A549 (cell line): ENCODE data around the gene ADAM12. TPM values are rescaled to one million over a fixed set of nuclear protein-coding genes. Genes with fewer than 3 reads are reported as not detected.

ENCODE experiments used
- ATAC-seq, 2 experiments: fragments of 200-7000 bp in 1 of 2; fragments of >200 bp in 1 of 2; cut with Nextera tagmentation in 1 of 2; cut with Tn5 transposase in 1 of 2; 3 replicates each; pipeline versions ENCODE4 v1.8.0 to v1.9.1; 2018 to 2020; ENCODE audit warnings: mild to moderate bottlenecking in 1 of 2, moderate library complexity in 1 of 2
- CTCF ChIA-PET: fragments of 300-600 bp; sonication (Branson Sonifier 250); formaldehyde crosslinking; extraction: SDS; loops from one replicate; lab custom pipeline; 2021; ENCODE audit warnings: antibody characterized with exemption, inconsistent platforms; lab: Yijun Ruan, JAX
- POLR2A ChIA-PET: fragments of 350-600 bp; formaldehyde crosslinking; extraction: SDS; loops from one replicate; lab custom pipeline; 2021; ENCODE audit warnings: antibody characterized with exemption, inconsistent platforms; lab: Yijun Ruan, JAX
- DNase-seq, 2 experiments: peaks; one replicate each; pipeline versions ENCODE4 v3.0.0 to v3.0.0-alpha.2; 2011 to 2016; ENCODE audit warnings: low read depth in 1 of 2, low spot score in 1 of 2
- FAIRE-seq: peaks from 2 replicates; lab custom pipeline; 2011; peaks lifted over from hg19 to GRCh38; lab: Jason Lieb, UNC
- H3K27ac ChIP-seq, 2 experiments: fragments of >200 bp; sonication (Bioruptor Twin); formaldehyde crosslinking; 3 replicates each; pipeline ENCODE4 v1.5.1; 2016 to 2017
- H3K4me1 ChIP-seq: fragments of >200 bp; sonication (Bioruptor Twin); formaldehyde crosslinking; 3 replicates; pipeline ENCODE4 v1.6.1; 2016
- H3K4me2 ChIP-seq: fragments of >200 bp; sonication (Bioruptor Twin); formaldehyde crosslinking; 3 replicates; pipeline ENCODE4 v1.6.1; 2016
- H3K4me3 ChIP-seq: fragments of >200 bp; sonication (Bioruptor Twin); formaldehyde crosslinking; 3 replicates; pipeline ENCODE4 v1.5.1; 2016
- H3K9me3 ChIP-seq: fragments of >200 bp; sonication (Bioruptor Twin); formaldehyde crosslinking; 3 replicates; pipeline ENCODE4 v1.6.1; 2016
- BHLHE40 ChIP-seq: IDR thresholded peaks from 2 replicates; pipeline ENCODE4 v1.6.1; 2012; ENCODE audit warnings: low read depth, low read length, inconsistent platforms
- CEBPB ChIP-seq, 2 experiments: fragments of >200 bp in 1 of 2; sonication (Bioruptor Twin) in 1 of 2; formaldehyde crosslinking in 1 of 2; IDR thresholded peaks; 2 replicates each; pipeline ENCODE4 v1.6.1; 2012 to 2016
- CHD2 ChIP-seq: fragments of 150-350 bp; IDR thresholded peaks from 2 replicates; pipeline ENCODE4 v1.6.1; 2014; ENCODE audit warnings: low read length; ENCODE audit not compliant: partially characterized antibody
- CHD4 ChIP-seq: fragments of 200-600 bp; sonication (generic); IDR thresholded peaks from 2 replicates; pipeline ENCODE4 v1.6.1; 2016; ENCODE audit warnings: antibody characterized with exemption, mild to moderate bottlenecking, borderline replicate concordance
- EHMT2 ChIP-seq: fragments of 200-600 bp; sonication (generic); IDR thresholded peaks from 2 replicates; pipeline ENCODE4 v1.6.1; 2016; ENCODE audit warnings: antibody characterized with exemption, low read depth, mild to moderate bottlenecking, moderate library complexity
- HDAC2 ChIP-seq: fragments of 200-600 bp; sonication (generic); IDR thresholded peaks from 2 replicates; pipeline ENCODE4 v1.6.1; 2016
- JUNB ChIP-seq: fragments of >200 bp; sonication (Bioruptor Twin); formaldehyde crosslinking; IDR thresholded peaks from 2 replicates; pipeline ENCODE4 v1.6.1; 2016
- MAFK ChIP-seq: fragments of 450-650 bp; IDR thresholded peaks from 2 replicates; pipeline ENCODE4 v1.6.1; 2014; ENCODE audit not compliant: partially characterized antibody
- MYC ChIP-seq: IDR thresholded peaks from 2 replicates; pipeline ENCODE4 v1.6.1; 2012; ENCODE audit warnings: mild to moderate bottlenecking, inconsistent platforms, low read length, improper control_type of control experiment, borderline replicate concordance
- NFE2L2 ChIP-seq: fragments of 150-350 bp; conservative IDR thresholded peaks from 2 replicates; pipeline ENCODE4 v1.6.1; 2014; ENCODE audit warnings: low read length
- NR3C1 ChIP-seq: fragments of >200 bp; sonication (Bioruptor Twin); formaldehyde crosslinking; IDR thresholded peaks from 3 replicates; pipeline ENCODE4 v1.6.1; 2017
- PHF8 ChIP-seq: fragments of 200-600 bp; sonication (generic); IDR thresholded peaks from 2 replicates; pipeline ENCODE4 v1.6.1; 2016; ENCODE audit warnings: low read depth, mild to moderate bottlenecking, antibody characterized with exemption, moderate library complexity, borderline replicate concordance
- POLR2A ChIP-seq: IDR thresholded peaks from 2 replicates; pipeline ENCODE4 v1.6.1; 2012; ENCODE audit warnings: mild to moderate bottlenecking, low read length
- RCOR1 ChIP-seq: fragments of 150-350 bp; IDR thresholded peaks from 2 replicates; pipeline ENCODE4 v1.6.1; 2014; ENCODE audit warnings: antibody characterized with exemption, low read length, low read depth
- SMC3 ChIP-seq: fragments of >200 bp; sonication (Bioruptor Twin); formaldehyde crosslinking; IDR thresholded peaks from 3 replicates; pipeline ENCODE4 v1.6.1; 2018; ENCODE audit warnings: inconsistent platforms
- ZSCAN20 ChIP-seq: fragments of 250-450 bp; sonication (Bioruptor Pico); IDR thresholded peaks from 2 replicates; pipeline ENCODE4 v1.8.0; 2022; ENCODE audit warnings: mild to moderate bottlenecking, moderate library complexity
- WGBS: methylation state at CpG from one replicate; pipeline ENCODE4 v1.1.6; 2017; ENCODE audit errors: missing lambda C conversion rate; 5-methylcytosine and 5-hydroxymethylcytosine counted together
- polyA plus RNA-seq, 4 experiments: library from polyadenylated mRNA; depleted of rRNA in 3 of 4; stranded (reverse); fragments of >200 nt; fragmentation: RNase III in 1 of 4; extraction: RNeasy Plus Mini Kit Qiagen cat#74134 plus additional on column Dnase treatment in 1 of 4; gene quantifications; 2 replicates in 3 of 4; 3 replicates in 1 of 4; pipeline ENCODE4 v1.2.3, GENCODE V29; 2011 to 2017
- TF ChIP-seq, protein P1 (sequence below): fragments of >200 bp; sonication (Bioruptor Twin); formaldehyde crosslinking; IDR thresholded peaks from 3 replicates; pipeline ENCODE4 v1.6.1; 2016
- TF ChIP-seq, protein P2 (sequence below): fragments of 250-450 bp; sonication (Bioruptor Pico); IDR thresholded peaks from 2 replicates; pipeline ENCODE4 v1.5.0; 2020; ENCODE audit warnings: low read depth, mild to moderate bottlenecking, moderate library complexity
- TF ChIP-seq, protein P3 (sequence below): fragments of 250-450 bp; sonication (Bioruptor Pico); IDR thresholded peaks from 2 replicates; pipeline ENCODE4 v1.5.0; 2021; ENCODE audit warnings: mild to moderate bottlenecking, moderate library complexity, borderline replicate concordance
- TF ChIP-seq, protein P4 (sequence below): fragments of 200-600 bp; sonication (generic); IDR thresholded peaks from 2 replicates; pipeline ENCODE4 v1.6.1; 2016; ENCODE audit warnings: antibody characterized with exemption, mild to moderate bottlenecking, moderate library complexity

The ADAM12 gene
- polyA plus RNA-seq, 2 of the 4 experiments (the other 2 are of a cell fraction), result 1.6 to 4.8 TPM

DNA sequence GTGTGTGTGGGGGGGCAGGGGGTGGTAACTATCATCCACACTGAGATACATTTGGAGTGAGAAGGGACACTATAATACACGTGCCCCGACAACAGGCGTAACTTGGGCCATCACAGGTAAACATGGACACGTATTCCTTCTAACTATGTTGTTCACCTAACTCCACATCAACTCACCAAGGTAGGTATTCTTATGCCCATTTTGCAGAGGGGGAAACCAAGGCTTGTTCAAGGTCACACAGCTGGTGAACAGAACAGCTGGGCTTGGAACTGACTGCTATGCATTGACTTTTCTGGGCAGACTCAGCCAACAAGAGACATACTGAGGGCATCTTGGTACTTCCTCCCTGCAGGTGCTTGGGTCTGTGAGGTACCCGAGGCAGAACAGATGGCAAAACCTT lies 170.1 kb downstream of the ADAM12 start:
- POLR2A ChIA-PET, result no interaction called here
- FAIRE-seq, result no peak
- no peaks in the 10 kb centered on the region for H3K4me1 ChIP-seq

DNA sequence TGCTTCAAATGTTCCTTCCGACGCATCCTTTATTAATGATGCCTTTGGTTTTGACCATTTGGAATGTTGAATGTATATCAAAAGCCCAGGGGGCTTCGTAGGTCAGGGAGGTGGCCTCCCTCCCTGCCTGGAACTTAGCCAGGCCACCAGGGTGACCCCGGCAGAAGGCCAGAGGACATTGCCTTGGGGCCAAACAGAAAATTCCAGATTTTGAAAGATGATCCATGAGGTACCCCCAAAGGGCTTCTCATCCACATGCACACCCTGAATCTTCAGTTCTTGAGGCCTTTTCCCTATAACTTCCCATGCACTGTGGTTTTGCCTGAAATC lies 171.7 kb downstream of the ADAM12 start:
- 83% methylated on average over 4 of the region's 4 CpGs for WGBS
- FAIRE-seq, result no peak
- Histone ChIP-seq H3K4me3 (no peak overlapping the region), H3K4me2 (no peak overlapping the region), H3K27ac (no peak overlapping the region), H3K9me3 (no peaks in the 10 kb centered on the region), H3K4me1 (no peaks in the 10 kb centered on the region)
- no peak for ATAC-seq
- ChIA-PET POLR2A (no interaction called here), CTCF (interaction anchor here (0.9 to 1.4 kb wide), 2 partner anchors 234 to 287 kb away, joined by 3 to 4 read pairs; no protein-coding TSS in a partner anchor)
- TF ChIP-seq CHD2, result no peak
- TF ChIP-seq, protein P1, sequence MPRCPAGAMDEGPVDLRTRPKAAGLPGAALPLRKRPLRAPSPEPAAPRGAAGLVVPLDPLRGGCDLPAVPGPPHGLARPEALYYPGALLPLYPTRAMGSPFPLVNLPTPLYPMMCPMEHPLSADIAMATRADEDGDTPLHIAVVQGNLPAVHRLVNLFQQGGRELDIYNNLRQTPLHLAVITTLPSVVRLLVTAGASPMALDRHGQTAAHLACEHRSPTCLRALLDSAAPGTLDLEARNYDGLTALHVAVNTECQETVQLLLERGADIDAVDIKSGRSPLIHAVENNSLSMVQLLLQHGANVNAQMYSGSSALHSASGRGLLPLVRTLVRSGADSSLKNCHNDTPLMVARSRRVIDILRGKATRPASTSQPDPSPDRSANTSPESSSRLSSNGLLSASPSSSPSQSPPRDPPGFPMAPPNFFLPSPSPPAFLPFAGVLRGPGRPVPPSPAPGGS, result no peak
- TF ChIP-seq SMC3, result no peak
- no peak for TF ChIP-seq EHMT2
- no peak for TF ChIP-seq BHLHE40
- no peak for DNase-seq

More for the DNA sequence above, 170.1 kb downstream of the ADAM12 start:
- 77% methylated on average over 5 of the region's 5 CpGs for WGBS
- no peak overlapping the region for H3K27ac ChIP-seq
- H3K4me2 ChIP-seq, result no peak overlapping the region
- no peak for DNase-seq
- ATAC-seq, result no peak
- no peak for TF ChIP-seq PHF8
- TF ChIP-seq, protein P2, sequence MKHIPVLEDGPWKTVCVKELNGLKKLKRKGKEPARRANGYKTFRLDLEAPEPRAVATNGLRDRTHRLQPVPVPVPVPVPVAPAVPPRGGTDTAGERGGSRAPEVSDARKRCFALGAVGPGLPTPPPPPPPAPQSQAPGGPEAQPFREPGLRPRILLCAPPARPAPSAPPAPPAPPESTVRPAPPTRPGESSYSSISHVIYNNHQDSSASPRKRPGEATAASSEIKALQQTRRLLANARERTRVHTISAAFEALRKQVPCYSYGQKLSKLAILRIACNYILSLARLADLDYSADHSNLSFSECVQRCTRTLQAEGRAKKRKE (CRISPR knock-in tag), result no peak
- no peak for TF ChIP-seq POLR2A
- no peak for TF ChIP-seq NR3C1
- TF ChIP-seq, protein P3, sequence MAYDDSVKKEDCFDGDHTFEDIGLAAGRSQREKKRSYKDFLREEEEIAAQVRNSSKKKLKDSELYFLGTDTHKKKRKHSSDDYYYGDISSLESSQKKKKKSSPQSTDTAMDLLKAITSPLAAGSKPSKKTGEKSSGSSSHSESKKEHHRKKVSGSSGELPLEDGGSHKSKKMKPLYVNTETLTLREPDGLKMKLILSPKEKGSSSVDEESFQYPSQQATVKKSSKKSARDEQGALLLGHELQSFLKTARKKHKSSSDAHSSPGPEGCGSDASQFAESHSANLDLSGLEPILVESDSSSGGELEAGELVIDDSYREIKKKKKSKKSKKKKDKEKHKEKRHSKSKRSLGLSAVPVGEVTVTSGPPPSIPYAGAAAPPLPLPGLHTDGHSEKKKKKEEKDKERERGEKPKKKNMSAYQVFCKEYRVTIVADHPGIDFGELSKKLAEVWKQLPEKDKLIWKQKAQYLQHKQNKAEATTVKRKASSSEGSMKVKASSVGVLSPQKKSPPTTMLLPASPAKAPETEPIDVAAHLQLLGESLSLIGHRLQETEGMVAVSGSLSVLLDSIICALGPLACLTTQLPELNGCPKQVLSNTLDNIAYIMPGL, result no peak
- TF ChIP-seq HDAC2, result no peak
- TF ChIP-seq, all 56 proteins: peak for 0
- Histone ChIP-seq H3K4me3 (no peak overlapping the region), H3K9me3 (no peaks in the 10 kb centered on the region)
- CTCF ChIA-PET, result interaction anchor here (0.6 to 1.1 kb wide), 3 partner anchors 9 to 982 kb away, joined by 3 read pairs; no protein-coding TSS in a partner anchor

DNA sequence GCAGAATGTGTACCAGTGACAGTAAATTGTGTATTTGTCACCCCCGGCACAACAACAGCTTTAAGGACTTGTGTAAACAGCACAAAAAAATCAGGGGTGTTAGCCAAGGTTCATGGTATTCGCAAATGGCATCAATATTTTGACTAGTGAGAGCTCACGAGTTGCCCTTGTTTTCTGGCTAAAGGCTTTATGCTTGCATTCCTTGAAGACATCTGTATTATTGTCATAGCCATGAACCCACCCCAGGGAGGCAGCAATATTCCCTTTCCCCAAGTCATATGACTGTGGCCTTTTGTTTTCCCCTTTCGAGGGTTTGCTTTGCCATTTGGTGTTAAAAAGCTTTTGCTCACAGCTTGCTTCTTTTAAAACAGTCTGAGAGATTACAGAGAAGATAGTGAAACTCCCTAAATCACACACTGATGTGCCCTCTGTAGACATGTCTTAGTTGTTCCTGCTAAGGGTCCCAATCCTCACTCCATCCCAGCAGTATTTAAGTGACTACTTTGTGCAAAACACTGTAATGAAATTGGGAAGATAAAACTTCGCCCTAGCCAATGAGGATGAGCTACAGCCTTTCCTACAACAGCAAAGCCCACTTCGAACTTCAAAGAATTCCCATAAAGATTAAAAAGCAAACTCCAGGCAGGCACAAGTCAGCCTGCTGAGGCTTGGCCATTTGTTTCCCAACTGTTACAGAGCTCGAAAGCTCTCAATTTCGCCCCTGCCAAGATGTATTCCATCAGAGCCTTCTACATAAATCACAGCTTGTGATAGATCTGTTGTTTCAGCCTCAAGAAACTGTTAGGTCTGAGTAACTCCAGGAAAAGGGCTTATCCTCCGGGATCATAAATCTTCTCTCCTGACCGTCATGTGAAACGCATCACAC lies 172.3 kb downstream of the ADAM12 start:
- ATAC-seq (peak in 1 of 2 experiments; percentile 42; a peak in 2 of 6 replicates), FAIRE-seq (no peak)
- TF ChIP-seq MYC (no peak), JUNB (no peak), ZSCAN20 (no peak)
- TF ChIP-seq, all 56 proteins: peak for 0
- Histone ChIP-seq H3K4me1 (no peaks in the 10 kb centered on the region), H3K9me3 (no peaks in the 10 kb centered on the region), H3K4me2 (no peak overlapping the region), H3K4me3 (no peak overlapping the region), H3K27ac (0 out of 6 replicates have a peak overlapping the region, but pooled peaks of 1 of the 2 experiments have one; percentile 14)
- ChIA-PET CTCF (interaction anchor here (0.9 to 1.4 kb wide), 3 partner anchors 9 to 288 kb away, joined by 3 to 4 read pairs (median 4); no protein-coding TSS in a partner anchor), POLR2A (no interaction called here)
- WGBS, result 74% methylated on average over 11 of the region's 11 CpGs
- no peak for DNase-seq

DNA sequence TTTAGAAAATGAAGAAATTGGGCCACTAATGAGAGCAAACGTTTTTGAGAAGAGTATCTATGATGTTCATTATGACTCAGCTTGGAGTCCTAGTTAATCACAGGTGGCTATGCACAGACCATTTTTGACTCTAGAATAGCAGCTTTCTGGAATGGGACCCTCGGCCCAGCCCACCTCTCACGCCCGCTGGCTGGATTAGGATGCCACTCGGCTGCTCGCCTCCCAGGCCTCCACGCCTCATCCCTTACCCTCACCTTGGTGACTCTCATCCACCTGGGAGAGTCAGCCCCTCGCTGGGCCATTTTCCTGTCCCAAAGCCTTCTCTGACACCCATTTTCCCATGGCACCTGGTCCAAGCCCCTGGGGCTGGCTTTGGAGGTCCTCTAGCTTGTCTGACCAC lies 173.6 kb downstream of the ADAM12 start:
- ATAC-seq (no peak), FAIRE-seq (no peak), DNase-seq (no peak)
- WGBS, result 69% methylated on average over 8 of the region's 8 CpGs
- Histone ChIP-seq H3K4me2 (no peak overlapping the region), H3K4me1 (no peaks in the 10 kb centered on the region), H3K27ac (no peak overlapping the region; a peak in 1 of 6 replicates), H3K9me3 (no peaks in the 10 kb centered on the region), H3K4me3 (no peak overlapping the region)
- POLR2A ChIA-PET, result no interaction called here
- CTCF ChIA-PET, result interaction anchor here (1.4 kb wide), 1 partner anchor 10 kb away, joined by 4 read pairs; no protein-coding TSS in a partner anchor
- TF ChIP-seq CEBPB (IDR thresholded peaks at IDR 0.05) (no peak), NFE2L2 (no peak), RCOR1 (no peak), MAFK (no peak), CHD4 (no peak), SMC3 (no peak), ZSCAN20 (no peak)
- TF ChIP-seq, protein P4, sequence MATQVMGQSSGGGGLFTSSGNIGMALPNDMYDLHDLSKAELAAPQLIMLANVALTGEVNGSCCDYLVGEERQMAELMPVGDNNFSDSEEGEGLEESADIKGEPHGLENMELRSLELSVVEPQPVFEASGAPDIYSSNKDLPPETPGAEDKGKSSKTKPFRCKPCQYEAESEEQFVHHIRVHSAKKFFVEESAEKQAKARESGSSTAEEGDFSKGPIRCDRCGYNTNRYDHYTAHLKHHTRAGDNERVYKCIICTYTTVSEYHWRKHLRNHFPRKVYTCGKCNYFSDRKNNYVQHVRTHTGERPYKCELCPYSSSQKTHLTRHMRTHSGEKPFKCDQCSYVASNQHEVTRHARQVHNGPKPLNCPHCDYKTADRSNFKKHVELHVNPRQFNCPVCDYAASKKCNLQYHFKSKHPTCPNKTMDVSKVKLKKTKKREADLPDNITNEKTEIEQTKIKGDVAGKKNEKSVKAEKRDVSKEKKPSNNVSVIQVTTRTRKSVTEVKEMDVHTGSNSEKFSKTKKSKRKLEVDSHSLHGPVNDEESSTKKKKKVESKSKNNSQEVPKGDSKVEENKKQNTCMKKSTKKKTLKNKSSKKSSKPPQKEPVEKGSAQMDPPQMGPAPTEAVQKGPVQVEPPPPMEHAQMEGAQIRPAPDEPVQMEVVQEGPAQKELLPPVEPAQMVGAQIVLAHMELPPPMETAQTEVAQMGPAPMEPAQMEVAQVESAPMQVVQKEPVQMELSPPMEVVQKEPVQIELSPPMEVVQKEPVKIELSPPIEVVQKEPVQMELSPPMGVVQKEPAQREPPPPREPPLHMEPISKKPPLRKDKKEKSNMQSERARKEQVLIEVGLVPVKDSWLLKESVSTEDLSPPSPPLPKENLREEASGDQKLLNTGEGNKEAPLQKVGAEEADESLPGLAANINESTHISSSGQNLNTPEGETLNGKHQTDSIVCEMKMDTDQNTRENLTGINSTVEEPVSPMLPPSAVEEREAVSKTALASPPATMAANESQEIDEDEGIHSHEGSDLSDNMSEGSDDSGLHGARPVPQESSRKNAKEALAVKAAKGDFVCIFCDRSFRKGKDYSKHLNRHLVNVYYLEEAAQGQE, result no peak
- TF ChIP-seq, protein P1, result no peak
